HG03558 (cell line): ENCODE measurements around the gene DSTN.

Source experiments
- ATAC-seq: cut with Tn5 transposase; IDR thresholded peaks from one replicate; pipeline ENCODE4 v1.9.1; 2021; ENCODE audit warnings: moderate number of reproducible peaks; ENCODE audit not compliant: unreplicated experiment; ENCODE audit errors: extremely low read depth

DSTN gene

DNA sequence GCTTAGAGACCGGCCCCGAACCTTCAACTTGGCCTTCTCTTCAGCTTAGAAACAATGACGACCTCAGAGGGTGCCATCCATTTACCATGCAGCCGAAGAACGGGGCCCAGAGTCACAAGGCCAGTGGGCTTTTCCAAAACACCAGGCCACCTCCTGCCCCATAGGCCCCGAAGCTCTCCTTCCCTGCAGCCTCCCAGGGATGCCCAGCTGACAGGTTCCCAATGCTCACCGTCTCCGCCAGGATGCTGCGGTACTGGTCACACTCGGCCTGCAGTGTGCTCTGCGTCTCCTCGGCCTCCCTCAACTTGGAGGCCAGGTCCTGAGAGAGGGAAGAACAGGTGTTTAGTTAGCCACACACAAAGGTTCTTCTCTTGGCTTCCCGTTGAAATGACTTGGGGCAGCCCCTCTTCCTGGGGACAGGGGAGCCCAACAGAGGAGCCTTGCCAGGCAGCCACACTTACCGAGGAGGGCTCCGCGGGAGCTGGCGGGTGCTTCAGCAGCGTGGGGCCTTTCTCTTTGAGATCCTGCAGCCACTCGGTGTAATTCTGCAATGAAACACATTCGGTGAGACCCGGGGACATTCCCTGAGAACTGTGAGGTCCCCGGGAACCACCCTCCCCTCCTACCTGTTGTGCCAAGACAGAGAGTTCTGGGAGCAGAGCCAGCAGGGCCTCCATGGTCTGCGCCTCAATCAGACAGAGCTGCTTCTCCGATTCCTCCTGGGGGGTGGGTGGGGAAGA, 51.5 kb downstream of the DSTN start:
- ATAC-seq: no peak

DNA sequence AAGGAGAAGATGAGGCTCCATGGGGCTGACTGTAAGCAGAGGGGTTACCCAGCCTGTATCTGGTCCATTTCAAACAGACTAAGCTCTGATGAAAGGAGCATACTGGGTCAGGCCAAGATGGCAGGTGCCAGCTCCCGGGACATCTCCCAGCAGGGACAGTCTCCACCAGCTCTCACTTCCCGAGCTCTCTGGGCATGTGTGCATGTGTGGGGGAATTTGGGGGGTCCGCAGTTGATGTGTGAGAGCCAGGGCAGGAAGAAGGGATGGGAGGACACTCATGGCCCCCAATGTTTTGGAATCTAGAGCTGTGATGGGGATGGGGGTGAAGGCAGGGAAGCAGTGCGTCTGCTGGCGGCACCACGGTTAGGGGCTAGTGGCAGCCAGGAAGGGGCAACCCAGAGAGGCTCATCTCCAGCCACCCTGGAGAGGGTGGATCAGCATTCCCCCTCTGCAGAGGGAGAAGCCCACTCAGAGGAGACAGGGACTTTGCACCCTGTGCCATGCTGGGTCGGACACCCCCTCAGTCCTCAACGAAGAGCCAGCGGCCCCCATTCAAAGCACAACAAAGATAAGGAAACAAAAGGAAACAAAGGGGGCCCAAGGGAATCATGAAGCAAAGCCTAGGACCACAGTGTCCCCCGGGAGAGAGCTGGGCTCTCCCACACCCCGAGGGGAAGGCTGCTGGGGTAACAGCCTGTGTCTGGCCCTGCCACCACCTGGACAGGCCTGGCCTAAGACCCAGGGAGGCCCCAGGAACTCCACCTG, 52.4 kb downstream of the DSTN start:
- ATAC-seq: no peak

DNA sequence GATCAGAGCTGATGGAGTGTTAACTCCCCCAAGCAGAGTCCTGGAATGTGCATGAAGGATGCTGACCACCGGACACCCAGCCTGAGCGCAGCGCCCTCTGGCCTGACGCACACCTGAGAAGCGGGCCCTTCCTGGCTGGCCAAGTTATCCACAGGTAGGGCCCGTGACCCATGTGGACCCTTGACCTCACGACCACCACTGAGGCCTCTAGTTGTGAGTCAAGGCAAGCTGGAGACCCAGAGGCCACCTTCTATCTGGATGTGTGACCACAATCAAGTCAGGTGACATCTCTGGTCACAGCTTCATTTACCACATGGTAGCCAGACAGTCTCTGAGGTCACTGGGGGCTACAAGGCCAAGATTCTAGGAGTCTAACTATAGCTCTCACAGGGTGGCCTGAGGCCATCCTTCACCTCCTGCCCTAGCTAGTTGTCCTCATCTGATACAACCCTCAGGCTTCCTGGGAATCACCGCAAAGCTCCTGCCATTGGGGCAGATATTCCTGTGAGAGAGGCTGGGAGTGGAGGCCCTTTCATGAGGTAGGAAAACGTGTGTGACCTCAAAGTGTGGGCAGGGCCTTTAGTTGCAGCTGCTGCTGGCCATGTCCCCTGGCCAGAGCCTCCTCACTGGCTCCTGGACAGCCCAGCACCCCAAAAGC, 53.1 kb downstream of the DSTN start:
- no peak for ATAC-seq

DNA sequence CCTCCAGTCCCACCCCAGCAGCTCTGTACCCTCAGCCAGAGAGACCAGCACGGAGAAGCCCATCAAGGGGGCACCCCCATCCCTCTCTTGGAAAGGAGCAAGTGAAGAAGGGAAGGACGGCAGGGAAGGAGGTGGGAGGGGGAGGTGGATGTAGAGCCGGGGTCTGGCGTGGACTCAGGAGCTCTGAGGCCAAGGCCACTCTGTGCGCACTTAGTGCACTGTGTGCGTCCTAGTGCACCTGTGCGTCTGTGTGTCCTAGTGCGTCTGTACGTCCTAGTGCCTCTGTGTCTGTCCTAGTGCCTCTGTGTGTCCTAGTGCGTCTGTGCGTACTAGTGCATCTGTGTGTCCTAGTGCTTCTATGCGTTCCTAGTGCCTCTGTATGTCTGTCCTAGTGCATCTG, 54.2 kb downstream of the DSTN start:
- ATAC-seq: no peak

DNA sequence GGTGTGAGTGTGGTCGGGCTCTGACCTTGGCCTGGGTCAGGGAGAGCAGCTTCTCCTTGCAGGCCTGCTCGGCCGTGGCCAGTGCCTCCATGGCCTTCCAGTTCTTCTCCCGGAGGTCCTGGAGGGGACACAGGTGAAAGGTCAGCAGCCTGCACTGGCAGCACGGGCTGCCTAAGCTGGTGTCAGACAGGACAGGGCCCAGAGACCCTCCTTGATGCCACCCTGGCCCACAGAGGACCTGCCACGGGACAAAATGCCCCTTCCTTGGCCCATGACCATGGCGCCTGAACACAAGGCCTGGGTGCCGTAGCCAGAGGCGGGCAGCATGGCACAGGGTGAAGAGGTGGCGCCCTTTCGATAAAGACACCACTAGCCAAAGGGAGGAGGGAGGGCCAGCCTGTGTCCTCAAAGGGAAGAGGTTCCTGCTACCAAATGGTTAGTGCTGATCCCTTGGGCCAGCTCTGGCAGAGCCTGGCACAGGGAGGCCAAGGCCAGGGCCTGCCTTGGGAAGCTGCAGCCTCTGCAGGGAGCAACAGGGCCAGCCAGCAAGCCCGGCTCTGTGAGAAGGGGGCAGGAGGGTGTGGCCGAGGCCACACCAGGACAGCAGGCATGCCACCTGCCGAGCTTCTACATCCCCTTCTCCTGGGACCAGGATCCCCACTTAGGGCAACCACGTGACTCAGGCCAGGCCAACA, 54.8 kb downstream of the DSTN start:
- no peak for ATAC-seq

DNA sequence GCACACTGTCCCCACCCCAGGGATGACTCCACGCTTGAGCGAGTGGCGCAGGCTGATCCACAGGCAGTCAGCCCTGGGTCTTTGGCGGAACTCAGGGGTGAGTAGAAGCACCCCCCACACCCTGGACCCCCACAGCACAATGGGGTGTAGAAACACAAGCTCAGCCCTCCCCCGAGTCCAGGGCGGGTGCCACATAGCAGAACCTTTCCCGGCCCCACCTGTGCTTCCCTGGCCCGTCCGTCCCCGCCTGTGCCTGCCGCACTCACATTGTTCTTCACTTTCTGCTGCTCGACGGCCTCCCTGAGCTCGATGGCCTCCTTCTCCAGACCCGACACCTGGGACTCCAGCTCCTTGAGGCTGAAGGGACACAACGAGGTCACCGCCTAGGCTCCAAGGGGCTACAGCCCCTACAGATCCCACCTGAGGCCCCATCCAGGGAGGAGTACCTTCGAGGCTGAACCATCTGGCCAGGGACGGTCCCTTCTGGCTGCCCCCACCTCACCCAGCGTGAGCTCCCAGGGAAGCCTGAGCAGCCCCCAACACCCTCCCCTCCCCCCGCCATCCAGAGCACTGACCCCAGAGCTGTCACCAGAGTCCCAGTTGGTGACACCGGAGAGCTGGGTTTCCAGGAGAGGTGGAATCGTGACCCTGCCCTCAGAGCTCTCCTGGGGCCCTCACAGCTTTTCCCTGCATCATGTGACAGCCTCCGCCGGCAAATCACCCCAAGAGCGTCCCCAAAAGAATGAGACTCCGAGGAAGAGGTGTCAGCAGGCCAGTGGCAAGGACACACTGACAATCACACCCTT, 55.6 kb downstream of the DSTN start:
- no peak for ATAC-seq

DNA sequence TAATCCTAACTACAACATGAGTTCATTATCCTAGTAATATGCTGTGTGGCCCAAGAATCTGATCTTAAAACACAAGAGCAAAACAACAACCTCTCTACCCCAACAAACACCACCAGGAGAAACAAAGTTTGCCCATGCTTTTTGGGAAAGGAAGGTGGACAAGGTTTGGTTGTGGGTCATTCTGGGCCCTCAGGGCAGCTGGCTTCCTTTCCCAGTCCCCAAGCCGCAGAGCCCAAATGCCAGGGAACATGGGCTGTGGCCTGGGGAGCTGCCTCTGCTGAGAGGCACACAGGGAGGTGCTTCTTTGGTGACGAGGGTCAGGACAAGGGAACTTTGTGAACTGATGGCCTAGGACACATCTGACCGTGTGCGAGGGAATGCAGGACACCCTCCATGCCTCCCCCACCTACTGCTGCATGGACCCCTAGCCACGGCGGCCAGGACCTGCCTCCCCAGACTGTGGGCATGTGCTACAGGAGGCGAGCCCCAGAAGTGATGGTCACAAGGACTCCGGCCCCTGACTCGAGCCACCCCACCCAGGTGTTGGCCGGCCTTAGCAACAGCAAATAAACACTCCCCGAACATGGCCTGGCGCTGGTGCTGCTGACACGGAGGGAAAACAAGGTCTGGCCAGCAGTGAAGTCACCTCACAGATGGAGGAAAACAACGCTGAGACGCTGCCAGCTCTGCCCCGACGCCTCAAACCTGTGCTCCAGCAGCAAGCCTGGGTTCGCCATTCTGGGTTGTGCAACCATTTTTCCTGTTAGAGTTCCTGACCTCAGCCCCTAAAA, 56.5 kb downstream of the DSTN start:
- no peak for ATAC-seq

DNA sequence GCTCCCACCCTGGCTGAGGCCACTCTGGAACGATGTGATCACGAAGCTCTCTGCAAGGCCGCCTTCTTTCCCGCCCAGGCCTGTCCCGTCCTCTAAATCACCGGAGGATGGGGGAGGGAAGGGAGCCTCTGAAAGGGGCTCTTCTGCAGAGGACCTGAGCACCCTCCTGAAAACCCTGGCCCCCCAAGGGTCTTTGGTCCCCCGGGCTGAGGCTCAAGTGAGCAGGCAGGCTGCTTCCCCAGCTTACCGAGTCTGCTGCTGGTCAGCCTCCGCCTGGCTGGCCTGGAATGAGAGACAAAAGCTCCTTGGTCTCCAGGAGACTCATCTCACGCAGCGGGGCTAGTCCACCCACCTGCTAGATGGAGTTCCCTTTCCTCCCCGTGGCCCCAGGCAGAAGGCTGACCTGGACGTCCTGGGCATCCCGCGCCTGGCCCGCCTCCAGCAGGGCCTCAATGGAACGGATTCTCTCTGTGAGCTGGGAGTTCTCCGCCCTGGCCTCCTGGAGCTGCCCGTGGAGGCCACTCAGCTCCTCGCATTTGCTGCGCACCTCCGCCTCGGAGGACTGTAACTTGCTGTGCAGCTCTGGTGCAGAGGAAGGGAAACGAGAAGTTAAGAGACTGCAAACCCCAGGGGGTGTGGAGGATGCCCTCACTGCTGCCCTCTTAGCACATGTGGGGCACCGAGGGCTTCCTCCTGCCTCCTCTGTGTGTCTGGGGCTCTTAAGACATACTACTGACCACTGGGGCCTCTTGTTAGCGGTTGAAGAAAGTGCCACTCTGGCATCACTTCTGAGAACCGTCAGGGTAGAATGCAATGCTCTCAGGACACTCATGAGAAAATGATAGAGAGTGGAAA, 57.5 kb downstream of the DSTN start:
- no peak for ATAC-seq

DNA sequence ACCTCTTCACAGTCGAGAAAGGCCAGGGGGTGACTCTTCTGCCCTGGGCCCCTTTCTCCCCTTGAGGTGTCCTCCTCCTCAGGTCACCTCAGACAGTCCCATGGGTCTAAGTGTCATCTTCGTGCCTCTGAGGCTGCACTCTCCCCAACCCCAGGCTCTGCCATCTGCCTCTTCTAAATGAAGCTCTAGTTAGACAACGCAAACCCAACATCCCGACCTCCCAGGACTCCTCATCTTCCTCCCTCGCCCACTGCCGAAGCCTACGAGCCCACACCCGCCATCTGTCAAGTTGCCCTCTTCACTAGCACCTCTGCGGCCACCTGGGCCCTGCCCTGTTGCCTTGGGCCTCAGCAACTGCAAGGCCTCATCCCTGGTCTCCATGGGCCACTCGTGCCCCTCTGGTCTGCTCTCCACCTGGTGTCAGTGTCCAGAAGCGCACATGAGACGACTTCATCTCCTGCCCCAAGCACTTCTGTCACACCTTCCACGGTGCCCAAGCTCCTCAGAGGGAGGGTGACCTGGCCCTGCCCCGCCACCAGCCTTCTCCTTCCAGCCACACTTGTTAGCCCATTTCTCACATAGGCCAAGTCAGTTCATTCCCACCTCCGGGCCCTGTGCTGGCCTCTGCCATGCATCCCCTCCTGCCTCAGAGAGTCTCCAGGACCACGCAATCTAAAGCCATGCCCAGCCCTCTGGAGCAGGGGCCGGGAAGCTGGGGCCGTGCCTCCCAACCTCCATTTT, 58.4 kb downstream of the DSTN start:
- ATAC-seq: no peak

DNA sequence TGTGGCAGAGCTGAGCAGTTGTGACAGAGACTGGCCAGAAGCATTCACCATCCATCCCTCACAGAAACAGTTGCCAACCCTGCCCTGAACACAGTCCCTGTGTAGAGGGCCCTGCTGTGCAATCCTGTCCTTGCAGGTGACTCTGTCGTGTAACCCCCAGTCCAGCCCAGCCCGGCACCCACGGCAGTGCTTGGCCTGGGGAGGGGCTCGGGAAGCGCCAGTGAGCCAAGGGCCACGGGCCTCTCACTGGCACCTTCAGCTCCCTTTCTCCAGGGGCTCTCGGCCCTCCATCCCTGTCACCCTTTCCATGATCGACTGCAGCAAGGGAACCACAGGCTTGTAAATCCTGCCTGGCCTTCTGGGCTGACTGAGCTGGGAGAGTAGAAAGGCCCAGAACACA, 59.1 kb downstream of the DSTN start:
- no peak for ATAC-seq

DNA sequence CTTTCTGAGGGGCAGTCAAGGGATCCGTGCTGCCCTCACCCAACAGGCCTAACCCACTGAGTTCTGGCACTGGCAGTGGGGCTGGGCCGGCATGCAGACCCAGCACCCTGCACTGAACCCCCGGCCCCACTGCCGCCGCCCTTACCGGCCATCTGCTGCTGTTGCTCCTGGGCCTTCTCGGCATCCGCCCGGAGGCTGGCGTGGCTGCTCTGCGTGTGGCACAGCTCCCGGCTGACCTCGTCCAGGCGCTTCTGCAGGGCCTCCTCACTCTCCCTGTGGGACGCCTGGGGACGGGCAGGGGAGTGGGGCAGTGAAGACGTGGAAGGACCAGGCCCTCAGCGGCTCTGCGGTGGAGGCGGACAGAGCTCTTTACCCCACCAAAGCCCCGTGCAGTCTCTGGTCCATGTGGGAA, 59.8 kb downstream of the DSTN start:
- ATAC-seq: no peak

DNA sequence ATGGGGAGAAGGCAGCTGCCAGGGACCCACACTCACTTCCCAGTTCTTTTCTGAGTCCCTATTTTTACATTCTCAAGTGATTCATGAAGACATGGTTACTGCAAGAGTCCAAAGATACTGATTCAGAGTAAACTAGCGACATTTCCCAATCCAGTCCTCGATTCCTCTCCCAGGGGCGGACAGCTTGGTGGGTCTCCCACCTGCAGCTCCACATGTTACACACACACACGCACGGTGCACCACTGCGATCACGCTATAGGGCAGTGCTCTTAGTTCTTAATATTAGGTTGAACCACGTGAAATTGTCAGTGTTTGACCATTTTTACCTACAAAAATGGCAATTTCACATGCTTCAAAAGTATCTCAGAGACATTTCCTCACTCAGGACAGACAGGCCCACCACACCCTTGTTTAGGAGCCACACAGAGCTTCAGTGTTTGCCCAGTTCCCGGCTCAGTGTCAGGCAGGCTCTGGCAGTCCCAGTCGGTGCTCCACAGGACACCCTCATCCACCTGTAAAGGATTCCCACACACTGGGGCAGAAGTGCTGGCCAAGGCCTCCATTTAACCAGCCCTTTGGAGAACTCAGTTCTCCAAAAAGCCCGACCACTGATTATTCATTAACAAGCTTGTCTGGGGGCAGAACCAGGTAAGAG, 60.4 kb downstream of the DSTN start:
- ATAC-seq: no peak

DNA sequence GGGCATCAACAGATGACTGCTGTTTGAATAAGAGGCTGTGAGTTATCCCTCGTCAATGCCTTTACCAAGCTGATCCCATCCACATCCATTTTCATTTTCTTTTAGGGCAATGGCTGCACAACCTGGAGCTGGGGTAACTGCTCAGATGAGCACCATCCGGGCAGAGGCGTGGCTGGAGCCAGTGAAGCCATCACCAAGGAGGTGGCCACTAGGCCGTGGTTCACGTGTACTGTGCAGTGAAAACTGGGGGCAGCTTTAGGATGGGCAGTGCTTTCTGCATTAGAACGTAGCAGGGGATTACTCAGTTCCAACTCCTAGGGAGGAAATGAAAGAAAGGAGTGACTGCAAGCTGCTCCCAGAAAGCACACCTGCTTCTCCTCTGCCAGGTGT, 60.9 kb downstream of the DSTN start:
- no peak for ATAC-seq

DNA sequence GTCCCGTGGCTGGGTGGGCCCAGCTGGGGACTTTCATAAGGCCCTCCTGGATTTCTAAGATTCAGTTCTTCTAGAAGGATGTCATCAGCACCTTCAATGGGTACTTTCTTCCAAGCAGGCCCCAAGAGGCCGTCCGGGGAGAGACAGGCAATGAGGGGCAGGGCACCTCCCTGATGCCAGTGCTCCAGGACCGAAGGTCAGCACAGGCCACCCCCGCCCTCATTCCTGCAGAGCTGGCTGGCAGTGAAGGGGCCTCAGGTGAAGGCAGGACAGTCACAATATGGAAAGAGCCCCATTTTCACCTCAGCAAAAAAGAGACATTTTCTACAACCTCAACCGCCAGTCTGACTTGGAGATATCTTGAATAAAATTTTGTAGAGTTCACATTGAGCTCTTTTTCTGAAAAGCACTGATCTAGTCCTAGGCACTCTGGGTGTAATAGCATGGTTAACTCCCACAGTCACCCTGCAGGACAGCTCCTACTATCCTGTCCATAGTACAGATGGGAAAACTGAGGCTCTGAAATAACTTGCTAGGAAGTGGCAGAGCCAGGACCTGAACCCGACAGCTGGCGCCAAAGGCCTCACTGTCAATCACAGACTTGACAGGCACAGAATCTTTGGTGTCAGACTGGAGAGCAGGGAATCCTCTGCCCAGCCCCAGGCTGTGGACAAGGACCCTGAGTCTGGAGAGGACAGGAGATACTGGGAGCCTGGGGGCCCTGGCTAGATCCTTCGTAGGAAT, 61.9 kb downstream of the DSTN start:
- no peak for ATAC-seq

DNA sequence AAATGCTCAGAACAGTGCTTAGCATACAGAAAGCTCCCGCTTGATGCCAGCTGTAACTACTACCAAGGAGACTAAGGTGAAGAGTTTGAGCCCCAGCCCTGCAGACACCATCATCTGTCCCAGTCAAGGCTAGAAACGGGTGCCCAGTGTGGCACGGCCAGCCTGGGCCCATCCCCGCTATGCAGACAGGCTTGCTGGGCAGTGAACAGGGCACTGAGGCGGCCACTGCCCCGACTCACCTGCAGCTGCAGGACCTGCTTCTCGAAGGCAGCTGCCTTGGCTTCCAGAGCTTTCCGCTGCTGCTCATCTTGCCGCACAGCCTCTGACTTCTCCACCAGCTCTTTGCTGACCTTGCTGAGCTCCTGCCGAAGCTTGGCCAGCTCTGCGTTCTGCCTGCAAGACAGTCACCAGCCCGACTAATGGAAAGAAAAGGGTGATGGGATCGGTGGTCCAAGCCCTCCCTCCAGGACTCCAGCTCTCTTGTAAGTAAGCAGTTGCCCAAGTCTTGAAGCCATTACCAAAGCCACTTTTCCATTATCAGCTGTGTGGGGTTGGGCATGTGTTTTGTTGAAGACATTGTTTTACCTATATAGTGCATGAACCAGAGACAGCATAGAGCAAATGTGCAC, 63.5 kb downstream of the DSTN start:
- no peak for ATAC-seq

DNA sequence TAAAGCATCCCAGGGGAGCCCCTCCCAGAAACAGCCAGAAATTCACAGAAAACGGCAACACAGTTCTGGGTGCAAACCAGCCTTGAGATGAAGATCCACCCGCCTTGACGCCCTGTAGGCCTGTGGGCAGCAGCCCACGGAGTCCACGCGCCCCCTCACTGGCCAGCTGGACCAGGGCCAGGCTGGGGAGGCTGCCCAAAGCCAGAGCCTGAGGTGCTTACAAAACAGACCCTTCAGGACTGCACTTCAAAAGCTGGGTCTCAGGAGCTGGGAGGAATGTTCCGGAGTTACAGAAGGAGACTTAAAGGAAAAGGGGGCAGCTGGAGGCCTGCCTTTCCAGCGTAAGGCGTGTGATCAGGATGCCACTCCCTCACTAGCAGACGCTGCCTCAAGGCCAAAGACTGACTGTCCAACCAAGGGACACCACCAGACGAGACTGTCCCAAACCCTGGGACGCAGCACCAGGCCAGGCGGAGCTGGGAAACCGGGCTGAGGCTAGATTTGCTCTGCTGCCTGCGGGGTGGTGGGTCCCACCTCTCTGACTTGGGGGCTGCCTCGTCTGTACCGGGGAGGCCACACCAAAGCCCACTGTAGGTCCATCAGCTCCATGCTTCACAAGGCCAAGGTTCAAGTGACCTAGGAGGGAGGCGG, 64.1 kb downstream of the DSTN start:
- ATAC-seq: no peak
